Retinal pigment epithelial cell (primary cell): Measurements from ENCODE around the gene KIAA1217.

Experiments used
- DNase-seq: peaks from one replicate; pipeline ENCODE4 v3.0.0-alpha.2; 2010; ENCODE audit warnings: low read depth
- H3K4me3 ChIP-seq: 2 replicates; pipeline ENCODE4 v1.5.1; 2011; ENCODE audit warnings: mild to moderate bottlenecking, low read length, control low read depth, moderate library complexity
- TF ChIP-seq, protein P1 (sequence below): conservative IDR thresholded peaks from 2 replicates; pipeline ENCODE4 v1.5.1; 2011; ENCODE audit warnings: low read depth, low read length, control low read depth, inconsistent platforms

KIAA1217 gene

DNA sequence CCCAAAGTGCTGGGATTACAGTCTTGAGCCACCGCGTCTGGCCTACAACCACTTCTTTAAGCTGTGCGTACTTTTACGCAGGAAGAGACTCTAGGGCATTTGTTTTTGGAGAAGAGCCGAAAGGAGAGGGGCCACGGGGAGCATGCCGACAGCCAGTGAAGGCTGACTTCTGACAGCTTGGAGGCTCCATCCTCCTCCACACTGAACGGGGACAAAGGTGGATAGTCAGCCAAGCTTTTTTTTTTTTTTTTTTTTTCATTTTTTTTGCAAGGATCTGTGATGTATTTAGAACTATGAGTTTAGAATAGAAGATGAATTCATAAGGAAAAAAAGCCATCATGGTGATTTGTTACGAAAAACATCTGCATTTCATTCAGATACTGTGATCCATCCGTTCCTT is 293.1 kb downstream of the KIAA1217 start:
- no peak overlapping the region for H3K4me3 ChIP-seq
- DNase-seq: no peak
- TF ChIP-seq, protein P1, sequence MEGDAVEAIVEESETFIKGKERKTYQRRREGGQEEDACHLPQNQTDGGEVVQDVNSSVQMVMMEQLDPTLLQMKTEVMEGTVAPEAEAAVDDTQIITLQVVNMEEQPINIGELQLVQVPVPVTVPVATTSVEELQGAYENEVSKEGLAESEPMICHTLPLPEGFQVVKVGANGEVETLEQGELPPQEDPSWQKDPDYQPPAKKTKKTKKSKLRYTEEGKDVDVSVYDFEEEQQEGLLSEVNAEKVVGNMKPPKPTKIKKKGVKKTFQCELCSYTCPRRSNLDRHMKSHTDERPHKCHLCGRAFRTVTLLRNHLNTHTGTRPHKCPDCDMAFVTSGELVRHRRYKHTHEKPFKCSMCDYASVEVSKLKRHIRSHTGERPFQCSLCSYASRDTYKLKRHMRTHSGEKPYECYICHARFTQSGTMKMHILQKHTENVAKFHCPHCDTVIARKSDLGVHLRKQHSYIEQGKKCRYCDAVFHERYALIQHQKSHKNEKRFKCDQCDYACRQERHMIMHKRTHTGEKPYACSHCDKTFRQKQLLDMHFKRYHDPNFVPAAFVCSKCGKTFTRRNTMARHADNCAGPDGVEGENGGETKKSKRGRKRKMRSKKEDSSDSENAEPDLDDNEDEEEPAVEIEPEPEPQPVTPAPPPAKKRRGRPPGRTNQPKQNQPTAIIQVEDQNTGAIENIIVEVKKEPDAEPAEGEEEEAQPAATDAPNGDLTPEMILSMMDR: no peak

DNA sequence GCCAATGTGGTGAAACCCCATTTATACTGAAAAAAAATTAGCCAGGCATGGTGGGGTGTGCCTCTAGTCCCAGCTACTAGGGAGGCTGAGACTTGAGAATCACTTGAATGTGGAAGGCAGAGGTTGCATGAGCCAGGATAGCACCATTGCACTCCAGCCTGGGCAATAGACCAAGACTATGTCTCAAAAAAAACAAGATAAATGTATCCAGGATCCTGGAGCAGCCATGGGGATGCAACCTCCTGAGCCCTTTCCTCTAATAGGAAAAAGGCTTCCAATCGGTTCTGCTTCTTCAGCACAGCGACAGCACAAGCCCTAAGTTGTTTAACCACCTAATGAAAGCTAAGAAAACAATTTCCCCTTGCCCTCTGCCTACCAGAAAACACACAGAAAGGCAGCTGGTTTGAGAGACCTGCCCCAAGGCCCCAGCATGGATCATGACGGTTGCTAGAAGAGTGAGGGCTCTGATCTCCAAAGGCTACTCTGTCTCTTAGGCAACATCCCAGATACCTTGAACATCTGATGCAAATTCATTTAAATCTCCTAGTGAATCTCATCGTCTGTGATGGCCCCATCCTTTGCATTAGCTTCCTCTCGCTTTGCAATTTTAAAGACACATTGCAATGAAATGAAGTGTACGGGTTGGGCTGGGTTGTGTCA is 294.0 kb downstream of the KIAA1217 start:
- DNase-seq: no peak
- TF ChIP-seq, protein P1: no peak
- no peak overlapping the region for H3K4me3 ChIP-seq

DNA sequence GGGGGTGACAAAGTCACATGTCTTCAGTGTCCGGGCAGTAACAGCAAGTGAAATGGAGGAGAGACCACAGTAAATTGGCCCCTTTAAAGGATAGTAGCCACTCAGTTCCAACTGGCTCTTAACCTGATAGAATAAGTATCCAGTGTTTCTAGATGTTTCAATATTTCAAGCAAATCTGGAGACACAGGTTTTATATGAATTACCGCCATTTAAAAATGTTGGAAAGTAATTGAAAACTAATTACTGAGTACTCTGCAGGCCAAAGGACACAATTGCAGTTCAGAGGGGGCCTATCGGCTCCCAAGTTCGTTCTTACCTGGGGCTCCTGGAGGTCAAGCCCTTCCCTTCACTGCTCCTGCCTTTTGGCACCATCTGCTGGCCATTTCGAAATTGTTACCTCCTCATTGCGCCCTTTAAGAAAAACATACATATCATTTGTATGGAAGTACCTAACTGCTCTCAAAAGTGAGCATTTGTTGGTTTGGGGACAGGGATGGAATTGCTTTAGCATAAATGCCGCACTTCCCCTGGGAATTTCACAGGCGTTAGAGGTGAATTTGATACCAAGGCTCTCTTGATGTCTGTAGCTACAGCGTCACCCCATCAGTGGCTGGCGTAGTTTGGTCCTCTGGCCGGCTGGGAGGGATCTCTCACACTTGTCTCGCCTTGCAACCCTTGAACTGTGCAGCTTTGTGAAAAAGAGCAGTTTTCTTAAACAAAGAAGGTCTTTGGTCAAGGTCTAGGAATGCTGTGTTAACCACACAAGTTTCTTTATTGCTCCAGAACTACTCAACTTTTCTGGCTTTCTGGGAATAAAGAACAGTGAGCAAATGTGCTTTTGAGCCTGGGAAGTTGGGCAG is 294.8 kb downstream of the KIAA1217 start:
- TF ChIP-seq, protein P1: peak; percentile 67
- H3K4me3 ChIP-seq: no peak overlapping the region
- DNase-seq: no peak

DNA sequence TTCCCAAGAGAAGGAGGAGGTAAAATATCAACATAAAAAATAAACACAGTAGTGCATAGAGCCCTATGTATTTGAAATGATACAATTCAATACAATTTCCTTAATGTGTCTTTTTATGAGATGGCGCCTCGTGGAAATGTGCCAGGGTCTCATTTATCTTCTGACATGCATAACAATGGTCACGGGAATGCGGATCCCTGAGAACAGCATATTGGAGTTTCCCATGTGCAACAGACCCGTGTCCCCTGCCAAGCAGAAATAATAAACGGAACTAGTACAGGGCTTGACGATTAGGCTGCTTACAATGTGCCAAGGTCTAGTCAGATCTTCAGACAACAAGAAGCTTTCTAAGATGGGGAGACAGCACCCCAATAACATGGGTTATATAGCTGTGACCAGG is 296.8 kb downstream of the KIAA1217 start:
- no peak for DNase-seq
- TF ChIP-seq, protein P1: no peak
- H3K4me3 ChIP-seq: no peak overlapping the region

DNA sequence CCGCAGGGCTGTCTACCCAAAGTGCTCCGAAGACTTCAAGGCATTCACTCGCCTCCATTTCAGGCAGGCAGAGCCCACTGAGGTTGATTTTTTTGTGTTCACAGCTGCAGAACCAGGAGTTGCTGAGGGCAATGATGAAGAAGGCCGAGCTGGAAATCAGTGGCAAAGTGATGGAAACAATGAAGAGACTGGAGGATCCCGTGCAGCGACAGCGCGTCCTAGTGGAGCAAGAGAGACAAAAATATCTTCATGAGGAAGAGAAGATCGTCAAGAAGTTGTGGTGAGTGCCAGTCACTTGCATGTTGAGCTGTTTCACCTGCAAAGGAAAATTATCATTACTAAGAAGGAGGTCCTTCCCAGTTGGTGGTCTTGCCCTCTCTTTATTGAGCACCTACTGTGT is 304.2 kb downstream of the KIAA1217 start:
- TF ChIP-seq, protein P1: peak; percentile 42
- H3K4me3 ChIP-seq: no peak overlapping the region
- no peak for DNase-seq

DNA sequence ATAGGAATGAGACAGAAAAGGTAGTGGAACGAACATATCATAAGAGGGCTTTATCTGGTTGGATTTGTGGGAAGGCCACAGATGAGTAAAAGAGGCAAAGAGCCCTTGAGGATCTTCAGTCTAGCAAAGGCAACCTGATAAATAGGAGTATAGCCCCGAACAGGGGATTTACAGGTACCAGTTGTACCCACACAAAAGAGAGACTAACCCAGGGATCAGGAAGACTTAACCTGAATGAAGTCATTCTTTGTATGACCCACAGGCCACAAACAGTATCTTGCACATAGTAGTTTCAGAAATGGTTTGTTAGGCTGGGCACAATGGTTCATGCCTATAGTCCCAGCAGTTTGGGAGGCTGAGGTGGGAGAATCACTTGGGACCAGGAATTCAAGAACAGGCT is 306.5 kb downstream of the KIAA1217 start:
- TF ChIP-seq, protein P1: no peak
- DNase-seq: no peak
- H3K4me3 ChIP-seq: no peak overlapping the region

DNA sequence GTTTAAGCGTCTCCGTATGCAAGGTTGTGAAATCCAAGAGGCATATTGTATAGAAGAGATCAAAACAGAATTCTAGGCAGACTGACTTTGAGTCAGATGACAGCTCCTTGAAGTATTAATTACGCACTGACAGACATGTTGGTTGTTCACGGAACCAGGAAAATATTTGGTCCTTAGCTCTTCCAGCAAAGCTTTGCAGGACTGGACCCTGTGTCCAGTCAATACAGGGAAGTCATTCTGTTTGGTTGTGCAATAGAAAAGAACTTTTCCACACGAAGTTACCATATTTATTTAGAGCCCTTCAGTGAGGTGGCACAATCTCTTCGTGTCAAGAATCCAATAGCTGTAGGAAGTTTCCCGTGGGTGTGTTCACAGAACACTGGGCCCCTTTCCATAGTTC is 309.5 kb downstream of the KIAA1217 start:
- DNase-seq: no peak
- no peak overlapping the region for H3K4me3 ChIP-seq
- TF ChIP-seq, protein P1: no peak
